ENCODE data around the gene RSAD2. TPM values are rescaled to one million over a fixed set of nuclear protein-coding genes. Genes with fewer than 3 reads are reported as not detected.
"Not testable (repeated sequence)": the region's sequence is repeated elsewhere in the genome, so short reads cannot be mapped to it uniquely, and the experiment has no call there.

RSAD2 gene
- total RNA-seq, 1 donor from 2014 or later: 0.66 TPM

DNA sequence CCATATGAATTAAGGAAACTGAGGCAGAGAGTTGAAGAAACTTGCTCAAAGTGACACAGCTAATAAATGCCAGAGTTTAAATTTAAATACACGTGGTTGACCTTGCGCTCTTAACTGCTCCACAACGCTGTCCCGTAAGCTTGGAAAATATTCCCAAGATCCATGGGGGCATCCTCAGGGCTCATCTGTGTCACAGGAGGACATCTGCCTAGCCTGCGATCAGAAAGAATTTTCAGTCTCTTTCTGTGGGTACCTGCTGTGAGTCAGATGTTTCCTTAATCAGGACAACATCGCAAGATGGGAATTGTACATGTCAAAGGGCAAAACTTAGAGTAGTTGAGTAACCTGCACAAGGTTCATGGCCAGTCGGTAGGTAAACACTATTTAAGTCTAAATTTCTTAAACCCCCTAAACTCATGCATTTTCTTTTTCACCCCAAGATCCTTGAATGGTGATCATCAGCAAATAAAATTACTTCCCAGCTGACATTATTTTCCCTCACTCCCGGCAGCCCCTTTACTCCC lies 13.3 kb upstream of the RSAD2 start:
- DNase-seq (ENCODE audit: low read depth, low spot score): no peak

DNA sequence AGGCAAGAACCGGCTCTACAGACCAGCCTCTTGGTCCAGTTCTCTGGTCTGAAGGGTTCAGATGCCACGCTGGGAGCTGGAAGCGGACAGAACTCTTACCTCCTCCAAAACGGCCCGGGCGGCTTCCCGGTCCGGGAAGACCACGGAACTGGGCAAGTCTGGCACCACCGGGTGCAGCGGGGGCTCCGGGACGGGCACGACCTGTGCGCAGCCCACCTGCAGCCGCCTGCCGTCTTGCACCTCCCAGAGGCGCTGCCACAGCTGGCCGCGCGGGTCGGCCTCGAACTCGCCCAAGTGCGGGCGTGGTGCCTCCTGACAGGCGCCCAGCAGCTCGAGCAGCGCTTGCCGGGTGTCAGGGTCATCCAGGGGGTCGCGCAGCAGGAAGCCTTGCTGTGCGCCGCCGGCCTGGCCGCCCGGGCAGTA lies 12.6 kb upstream of the RSAD2 start:
- DNase-seq (ENCODE audit: low read depth, low spot score): no peak

DNA sequence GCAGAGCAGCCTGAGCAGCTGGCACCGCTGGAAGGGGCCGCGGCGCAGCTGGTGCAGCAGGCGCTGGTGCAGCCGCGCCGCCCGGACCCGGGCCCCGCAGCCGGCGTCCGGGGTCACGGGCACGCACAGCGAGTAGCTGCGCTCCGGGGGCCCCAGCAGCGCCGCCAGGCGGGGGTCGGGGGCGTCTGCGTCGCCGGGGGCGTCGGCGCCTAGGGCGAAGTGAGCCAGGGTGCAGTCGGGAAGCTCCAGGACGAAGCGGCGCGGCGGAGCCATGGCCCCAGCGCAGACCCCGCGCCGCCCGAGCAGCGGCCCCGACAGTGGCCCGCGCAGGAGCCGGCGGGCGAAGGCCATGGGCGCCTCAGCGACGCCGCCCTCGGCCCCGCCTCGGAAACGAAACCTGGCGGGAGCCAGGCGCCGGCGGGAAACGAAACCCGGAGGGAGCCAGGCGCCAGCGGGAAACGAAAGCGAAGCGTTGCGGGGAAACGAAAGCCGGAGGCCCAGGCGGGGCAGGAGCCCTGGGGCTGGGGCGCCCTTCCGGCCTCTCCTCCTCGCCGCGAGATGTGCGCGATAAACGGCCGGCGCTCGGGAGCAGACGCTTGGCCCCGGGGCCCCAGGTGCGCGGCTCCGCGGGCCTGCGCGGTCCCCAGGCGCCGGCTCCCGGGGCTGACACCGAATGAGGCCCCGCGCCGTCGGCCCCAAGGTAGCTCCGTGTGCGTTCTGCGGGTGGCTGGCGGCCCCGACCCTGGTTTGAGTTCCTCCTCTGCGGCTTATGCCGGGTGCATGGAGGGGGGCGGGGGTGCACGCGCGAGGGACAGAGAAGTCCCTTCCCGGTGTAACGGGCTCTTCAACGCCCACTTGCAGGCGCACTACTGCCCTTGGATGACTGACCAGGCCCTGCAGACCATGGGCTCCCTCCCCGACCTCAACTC lies 12.0 kb upstream of the RSAD2 start, which contains the start of gene CMPK2:
Gene CMPK2, minus strand, starts transcription at position 562 of the 929 bp plus-strand sequence. Its CDS starts 211 bp downstream, at position 351.
- DNase-seq (ENCODE audit: low read depth, low spot score): no peak

DNA sequence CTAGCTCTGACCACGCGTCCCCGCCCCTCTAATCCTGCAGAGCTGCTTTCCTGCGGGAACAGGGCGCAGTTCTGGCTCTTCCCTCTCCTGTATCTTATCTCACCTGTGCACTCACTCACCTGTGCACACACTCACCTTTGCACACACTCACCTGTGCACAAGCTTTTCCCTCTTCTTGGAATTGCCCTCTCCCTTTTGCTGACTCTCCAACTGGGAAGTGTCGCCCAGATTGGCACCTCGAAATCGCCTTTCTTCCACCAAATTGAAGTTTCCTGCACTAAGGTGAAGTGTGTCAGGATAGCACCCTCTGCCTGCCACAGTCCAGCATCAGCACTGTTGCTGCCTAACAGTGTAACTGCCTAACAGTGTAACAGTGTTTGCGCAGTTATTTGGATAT lies 11.3 kb upstream of the RSAD2 start:
- DNase-seq (ENCODE audit: low read depth, low spot score): no peak

DNA sequence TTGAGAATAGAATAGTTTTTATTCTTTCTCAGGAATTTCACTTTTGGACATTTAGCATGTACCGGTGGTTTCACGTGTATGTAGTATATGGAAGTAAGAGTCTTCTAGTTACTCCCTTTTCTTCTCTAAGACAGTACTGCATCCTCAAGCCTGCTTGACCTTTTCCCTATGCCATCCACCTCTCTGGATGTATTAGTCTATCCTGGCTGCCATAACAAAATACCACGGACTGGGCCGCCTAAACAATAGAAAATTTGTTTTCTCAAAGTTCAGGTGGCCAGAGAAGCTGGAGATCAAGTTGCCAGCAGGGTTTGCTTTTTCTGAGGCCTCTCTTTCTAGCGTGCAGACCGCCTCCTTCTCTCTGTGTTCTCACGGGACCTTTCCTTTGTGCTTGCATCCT lies 10.6 kb upstream of the RSAD2 start:
- DNase-seq (ENCODE audit: low read depth, low spot score): no peak

DNA sequence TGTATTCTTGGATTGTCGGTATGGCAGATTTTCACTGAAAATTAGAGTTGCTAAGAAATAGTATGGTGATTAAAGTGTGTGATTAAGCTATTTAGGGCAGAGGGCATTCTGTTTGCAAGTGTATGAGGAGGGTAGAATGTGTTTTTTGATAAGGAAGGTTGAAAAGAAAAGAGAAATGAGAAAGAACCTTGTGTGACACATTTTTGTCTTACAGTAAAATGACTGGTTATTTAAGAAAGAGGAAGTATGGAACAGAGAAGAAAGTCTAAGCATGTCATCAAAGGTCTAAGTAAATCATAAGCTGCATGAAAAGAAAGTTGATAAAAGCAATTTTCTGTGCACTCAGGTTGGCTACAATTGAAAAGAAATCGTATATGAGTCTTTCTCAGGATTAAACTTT lies 5.2 kb upstream of the RSAD2 start:
- no peak for DNase-seq (ENCODE audit: low read depth, low spot score)

DNA sequence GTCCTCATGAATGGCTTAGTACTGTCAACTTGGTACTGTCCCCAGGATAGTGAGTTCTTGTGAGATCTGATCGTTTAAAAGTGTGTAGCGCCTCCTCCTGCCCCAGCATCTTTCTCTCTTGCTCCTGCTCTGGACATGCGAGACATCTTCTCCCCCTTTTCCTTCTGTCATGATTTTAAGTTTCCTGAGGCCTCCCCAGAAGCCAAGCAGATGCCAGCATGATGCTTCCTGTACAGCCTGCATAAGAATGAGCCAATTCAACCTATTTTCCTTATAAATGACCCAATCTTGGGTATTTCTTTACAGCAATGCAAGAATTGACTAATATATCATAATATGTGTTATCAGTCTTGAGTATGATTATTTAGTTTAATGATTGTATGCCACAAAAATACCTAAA lies 3.5 kb upstream of the RSAD2 start:
- no peak for DNase-seq (ENCODE audit: low read depth, low spot score)

DNA sequence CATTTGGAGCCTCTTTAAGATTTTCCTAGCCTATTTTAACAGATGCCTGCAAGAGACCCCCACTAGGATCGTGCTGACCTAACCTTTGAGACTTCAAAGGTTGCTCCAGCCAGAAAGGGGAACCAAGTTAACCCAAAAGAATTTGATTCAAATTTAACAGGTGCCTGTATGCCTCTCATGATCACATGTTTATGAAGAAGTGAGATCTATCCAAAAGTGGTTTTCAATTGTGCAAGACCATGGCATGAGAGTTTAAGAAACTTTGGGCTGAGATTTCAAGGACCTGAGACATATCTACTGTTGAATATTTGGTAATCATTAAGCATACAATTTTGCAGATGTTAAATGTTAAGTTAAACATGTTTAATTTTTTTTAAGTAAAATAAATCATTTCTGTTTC lies 1.3 kb upstream of the RSAD2 start:
- no peak for DNase-seq (ENCODE audit: low read depth, low spot score)

DNA sequence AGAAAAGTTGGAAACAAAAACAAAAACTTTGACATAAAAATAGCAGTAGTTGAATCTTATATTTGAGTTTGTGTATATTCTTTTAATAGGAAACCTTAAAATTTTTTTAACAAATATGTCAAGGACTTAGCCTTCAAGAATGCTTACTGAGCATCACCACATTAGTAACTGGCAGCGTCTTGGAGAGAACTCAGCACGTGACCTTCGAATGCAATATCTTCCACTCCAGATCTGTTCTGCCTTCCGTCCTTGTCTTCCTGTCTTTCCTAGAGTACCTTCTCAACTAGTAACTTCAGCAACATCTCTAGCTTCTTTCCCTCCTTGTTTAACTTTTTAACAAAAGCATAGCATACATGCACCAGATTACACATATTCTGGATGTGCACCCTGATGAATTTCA lies 972 bp downstream of the RSAD2 start:
- DNase-seq (ENCODE audit: low read depth, low spot score): no peak

DNA sequence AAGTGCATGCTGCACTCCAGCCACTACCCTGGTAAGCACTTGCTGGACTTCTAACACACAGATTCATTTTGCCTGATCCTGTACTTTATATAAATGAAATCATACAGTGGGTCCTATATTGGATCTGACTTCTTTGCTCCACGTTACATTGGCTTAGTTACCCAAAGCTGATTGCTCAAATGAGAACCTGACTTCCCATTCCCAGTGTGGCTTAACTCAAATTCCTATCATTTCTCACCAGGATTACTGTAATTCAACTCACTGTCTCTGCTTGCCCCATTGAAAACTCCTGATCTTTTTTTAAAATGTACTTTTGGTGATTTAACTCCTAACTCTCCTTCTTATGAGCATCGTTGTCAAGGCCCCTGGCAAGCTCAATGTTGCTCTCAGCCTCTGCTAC lies 1.4 kb downstream of the RSAD2 start:
- DNase-seq (ENCODE audit: low read depth, low spot score): no peak

DNA sequence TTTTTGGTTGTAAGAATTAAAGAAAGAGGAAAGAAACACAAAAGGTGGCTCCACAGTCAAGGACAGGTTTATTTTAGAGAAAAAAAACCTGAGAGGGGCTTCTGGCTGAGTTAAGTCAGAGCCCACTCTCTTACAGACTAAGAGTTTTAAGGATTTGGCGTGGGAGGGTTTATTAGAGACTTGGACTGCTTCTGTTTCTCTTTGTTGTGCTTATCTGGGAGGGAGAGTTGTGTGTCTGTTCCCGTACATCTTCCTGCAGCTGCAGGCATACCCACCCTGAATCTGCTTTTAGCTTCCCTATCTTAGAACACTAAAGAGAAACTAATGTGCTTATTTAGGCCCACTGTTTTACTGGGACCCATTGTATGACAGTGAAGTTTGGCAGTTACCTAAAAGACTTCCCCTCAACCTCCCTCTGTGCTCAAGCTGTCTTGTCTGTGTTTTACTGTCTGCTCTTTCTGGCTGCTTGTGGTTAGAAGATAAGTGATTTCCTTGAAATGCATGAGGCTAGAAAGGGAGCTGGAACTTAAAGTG lies 2.7 kb downstream of the RSAD2 start:
- DNase-seq (ENCODE audit: low read depth, low spot score): no peak

DNA sequence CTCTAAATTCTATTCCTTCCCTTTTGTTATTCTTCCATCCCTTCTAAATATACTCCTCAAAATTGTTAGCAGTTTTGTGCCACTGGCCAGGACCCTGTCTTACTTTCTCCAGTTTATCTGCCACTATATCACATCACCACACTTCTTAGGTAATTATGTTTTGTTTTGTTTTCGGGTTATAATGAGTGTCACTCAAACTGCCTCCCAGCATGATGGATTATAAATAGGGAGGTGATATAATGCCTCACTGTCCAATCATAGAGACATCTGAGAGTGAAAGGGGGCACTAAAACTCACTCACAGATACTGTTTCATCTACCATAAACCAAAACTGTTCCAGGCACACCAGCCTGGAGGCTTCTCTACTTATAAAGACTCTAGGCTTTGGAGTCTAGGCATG lies 3.5 kb downstream of the RSAD2 start:
- no peak for DNase-seq (ENCODE audit: low read depth, low spot score)

DNA sequence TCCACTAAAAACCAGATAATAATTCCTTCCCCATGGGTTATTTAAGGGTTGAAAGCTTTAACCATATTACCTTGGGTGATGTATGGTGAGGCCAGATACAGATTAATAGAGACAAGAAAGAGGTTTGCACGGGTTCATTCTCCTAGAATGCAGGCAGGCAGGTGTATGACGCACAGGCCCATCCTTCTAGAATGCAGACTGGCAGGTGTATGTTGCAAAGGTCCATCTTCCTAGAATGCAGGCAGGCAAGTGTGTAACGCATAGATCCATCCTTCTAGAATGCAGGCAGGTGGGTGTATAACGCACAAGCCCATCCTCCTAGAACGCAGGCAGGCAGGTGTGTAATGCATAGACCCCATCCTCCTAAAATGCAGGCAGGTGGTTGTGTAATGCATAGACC lies 3.9 kb downstream of the RSAD2 start:
- no peak for DNase-seq (ENCODE audit: low read depth, low spot score)

DNA sequence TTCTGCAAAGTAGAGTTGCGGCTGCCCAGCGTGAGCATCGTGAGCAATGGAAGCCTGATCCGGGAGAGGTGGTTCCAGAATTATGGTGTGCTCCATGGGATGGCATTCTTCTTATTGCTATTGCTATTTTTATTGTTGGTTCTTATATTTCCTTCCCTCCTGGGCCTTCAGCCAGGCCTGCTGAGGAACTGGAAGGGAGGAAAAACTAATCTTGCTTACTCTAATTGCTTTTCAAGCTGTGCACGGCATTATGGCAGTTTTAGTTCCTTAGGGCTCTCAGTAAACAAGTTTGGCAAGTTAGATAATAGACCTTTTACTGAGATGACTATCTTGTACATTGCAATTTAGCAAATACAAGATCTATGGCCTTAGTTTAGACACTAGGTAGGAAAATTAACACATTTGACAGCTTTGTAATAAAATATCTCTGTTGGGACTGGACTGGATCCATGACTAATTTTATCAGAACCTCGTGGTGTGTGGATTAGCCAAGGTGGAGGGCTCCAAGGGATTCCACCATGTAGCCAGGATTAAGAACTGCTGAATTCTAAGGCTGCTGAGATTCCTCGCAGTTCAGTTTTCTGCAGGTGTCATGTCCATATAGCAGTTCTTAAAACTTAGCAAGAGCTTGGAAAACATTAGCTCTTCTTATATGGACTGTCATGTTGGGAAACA lies 6.0 kb downstream of the RSAD2 start:
- no peak for DNase-seq (ENCODE audit: low read depth, low spot score)

DNA sequence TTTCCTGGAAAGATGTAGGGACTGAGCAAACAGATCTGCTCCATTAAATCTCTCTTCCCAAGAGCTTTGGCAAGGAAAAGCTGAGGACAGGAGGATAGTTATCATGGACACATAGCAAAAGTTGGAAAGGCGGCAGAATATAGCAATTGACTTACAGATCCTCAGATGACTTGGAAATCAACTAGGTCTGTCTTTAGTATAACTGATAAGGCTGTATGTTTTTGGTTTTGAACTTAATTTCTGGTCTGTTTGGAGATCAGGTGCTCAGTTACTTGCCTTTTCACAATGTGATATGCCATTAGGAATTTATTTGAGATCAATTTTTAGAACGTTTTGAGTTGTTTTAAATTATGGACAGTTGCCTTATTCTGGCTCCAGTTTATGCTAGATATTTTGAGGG lies 8.0 kb downstream of the RSAD2 start:
- no peak for DNase-seq (ENCODE audit: low read depth, low spot score)

DNA sequence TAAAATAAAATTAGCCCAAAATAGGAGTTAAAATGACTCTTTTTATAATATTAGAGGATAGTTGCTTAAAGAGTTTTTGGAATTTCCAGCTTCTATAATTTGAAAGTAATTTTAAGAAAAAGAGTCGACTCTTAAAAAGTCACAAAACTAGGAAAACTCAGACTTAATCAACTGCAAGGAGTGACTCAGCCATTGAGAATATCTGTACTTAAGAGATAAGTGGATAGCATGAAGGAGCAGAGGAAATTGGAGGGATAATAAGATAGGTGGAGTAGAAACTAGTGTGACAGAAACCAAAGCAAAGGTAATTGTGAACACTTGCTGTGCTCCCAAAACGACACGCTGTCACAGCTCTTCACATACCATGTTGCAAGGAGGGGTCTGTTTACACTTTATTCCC lies 8.4 kb downstream of the RSAD2 start:
- no peak for DNase-seq (ENCODE audit: low read depth, low spot score)

DNA sequence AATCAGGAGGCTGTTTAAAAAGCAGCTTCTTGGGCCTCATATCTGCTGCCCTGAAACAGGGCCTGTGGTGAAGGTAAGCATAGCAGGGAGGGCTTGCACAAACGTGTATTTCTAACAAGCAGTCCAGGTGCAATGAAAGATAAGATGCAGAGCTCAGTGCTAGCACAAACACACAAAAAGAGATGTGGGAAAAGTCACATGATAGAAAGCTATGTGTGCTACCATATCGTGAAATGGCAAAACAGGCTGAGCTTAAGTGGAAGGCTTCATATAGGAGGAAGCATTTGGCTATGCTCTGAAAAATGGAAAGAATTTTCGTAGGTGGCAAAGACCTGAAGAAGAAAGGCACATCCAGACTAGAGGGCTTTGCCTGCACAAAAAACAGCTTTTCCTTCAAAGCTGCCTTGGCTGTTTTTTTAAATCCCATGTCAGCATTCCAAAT lies 10.2 kb downstream of the RSAD2 start:
- no peak for DNase-seq (ENCODE audit: low read depth, low spot score)

DNA sequence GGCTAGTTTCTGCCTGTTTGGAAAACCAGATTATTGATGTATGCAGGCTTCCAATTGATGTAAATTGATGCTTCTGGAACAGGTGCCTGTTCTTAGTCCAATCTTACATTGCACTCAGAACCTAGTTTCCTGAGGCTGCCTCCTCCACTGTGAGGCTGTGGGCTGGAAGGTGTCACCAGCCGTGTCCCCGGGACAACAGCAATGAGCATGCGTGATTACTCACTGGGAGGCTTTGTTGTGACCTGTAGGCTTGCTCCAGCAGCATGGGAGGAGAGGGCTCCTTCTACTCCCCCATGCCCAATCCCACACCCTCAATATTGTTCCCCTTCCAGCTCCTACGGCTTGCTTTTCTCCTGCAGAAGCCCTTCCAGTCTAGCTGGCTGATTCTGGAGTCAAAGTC lies 11.1 kb downstream of the RSAD2 start:
- no peak for DNase-seq (ENCODE audit: low read depth, low spot score)

DNA sequence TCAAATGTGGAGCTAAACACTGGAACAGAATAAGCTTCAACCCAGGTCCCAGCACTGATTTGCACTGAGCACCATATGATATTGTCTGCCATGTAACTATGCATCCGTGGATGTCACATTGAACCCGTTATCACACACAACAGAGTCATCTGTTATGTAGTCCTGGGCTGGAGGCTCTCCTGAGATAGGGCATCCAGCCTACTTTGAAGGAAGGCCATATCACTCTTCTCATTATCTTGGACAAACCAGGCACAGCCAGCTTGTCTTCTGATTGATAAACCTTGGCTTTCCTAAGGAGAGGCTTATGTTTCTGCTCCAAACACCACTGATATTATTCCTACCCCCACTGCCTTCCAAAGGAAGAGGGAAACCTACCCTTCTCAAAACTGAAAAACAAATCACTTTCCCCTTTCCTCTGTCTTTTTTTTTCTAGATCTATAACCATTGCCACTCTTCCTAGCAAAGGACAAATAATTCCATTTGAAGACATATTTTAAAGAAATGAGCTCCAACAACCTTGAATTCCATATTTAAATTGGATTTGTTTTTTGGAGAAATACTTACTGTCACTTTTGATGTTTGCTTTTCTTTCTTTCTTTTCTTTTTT lies 16.4 kb downstream of the RSAD2 start:
- DNase-seq (ENCODE audit: low read depth, low spot score): no peak

DNA sequence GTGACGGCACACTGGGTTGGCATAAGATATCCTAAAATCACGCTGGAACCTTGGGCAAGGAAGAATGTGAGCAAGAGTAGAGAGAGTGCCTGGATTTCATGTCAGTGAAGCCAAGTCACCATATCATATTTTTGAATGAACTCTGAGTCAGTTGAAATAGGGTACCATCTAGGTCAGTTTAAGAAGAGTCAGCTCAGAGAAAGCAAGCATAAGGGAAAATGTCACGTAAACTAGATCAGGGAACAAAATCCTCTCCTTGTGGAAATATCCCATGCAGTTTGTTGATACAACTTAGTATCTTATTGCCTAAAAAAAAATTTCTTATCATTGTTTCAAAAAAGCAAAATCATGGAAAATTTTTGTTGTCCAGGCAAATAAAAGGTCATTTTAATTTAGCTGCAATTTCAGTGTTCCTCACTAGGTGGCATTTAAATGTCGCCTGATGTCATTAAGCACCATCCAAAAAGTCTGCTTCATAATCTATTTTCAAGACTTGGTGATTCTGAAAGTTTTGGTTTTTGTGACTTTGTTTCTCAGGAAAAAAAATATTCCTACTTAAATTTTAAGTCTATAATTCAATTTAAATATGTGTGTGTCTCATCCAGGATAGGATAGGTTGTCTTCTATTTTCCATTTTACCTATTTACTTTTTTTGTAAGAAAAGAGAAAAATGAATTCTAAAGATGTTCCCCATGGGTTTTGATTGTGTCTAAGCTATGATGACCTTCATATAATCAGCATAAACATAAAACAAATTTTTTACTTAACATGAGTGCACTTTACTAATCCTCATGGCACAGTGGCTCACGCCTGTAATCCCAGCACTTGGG lies 19.6 kb downstream of the RSAD2 start:
- DNase-seq (ENCODE audit: low read depth, low spot score): no peak

DNA sequence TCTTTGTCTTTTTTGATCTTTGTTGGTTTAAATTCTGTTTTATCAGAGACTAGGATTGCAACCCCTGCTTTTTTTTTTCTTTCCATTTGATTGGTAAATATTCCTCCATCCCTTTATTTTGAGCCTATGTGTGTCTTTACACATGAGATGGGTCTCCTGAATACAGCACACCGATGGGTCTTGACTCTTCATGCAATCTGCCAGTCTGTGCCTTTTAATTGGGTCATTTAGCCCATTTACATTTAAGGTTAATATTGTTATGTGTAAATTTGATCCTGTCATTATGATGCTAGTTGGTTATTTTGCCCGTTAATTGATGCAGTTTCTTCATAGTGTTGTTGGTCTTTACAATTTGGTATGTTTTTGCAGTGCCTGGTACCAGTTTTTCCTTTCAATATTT lies 25.0 kb downstream of the RSAD2 start:
- DNase-seq (ENCODE audit: low read depth, low spot score): not testable (repeated sequence)
